ENCODE measurements around the gene RNASE1.

Gene RNASE1

DNA sequence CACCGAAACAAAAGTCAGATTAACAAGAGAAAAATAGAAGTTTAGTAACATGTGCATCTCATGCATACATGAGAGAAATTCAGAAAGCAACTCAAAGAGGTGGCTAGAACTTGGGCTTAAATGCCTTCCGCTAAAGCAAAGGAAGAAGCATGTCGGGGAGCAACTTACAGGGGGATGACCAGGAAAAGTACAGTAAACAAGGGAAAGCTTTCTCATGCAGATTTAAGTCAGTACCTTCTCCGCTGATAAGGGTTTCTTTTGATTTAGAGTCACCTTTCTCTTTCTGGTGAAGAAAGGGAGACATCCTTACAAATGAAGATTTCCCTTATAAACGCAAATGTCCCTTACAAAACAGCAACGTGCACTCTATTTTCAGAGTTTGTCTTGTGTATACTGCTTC lies 27.6 kb downstream of the RNASE1 start:
- DNase-seq (ENCODE audit: low read depth): no peak
- TF ChIP-seq, protein P1, sequence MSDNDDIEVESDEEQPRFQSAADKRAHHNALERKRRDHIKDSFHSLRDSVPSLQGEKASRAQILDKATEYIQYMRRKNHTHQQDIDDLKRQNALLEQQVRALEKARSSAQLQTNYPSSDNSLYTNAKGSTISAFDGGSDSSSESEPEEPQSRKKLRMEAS (IDR thresholded peaks at IDR 0.05; ENCODE audit: low read depth, low read length): no peak
- TF ChIP-seq POLR2A (IDR thresholded peaks at IDR 0.05; ENCODE audit: extremely low read depth, insufficient read length): no peak
- no peak for TF ChIP-seq MYC (IDR thresholded peaks at IDR 0.05; ENCODE audit: low read depth, low read length)
- TF ChIP-seq, protein P2, sequence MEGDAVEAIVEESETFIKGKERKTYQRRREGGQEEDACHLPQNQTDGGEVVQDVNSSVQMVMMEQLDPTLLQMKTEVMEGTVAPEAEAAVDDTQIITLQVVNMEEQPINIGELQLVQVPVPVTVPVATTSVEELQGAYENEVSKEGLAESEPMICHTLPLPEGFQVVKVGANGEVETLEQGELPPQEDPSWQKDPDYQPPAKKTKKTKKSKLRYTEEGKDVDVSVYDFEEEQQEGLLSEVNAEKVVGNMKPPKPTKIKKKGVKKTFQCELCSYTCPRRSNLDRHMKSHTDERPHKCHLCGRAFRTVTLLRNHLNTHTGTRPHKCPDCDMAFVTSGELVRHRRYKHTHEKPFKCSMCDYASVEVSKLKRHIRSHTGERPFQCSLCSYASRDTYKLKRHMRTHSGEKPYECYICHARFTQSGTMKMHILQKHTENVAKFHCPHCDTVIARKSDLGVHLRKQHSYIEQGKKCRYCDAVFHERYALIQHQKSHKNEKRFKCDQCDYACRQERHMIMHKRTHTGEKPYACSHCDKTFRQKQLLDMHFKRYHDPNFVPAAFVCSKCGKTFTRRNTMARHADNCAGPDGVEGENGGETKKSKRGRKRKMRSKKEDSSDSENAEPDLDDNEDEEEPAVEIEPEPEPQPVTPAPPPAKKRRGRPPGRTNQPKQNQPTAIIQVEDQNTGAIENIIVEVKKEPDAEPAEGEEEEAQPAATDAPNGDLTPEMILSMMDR (IDR thresholded peaks at IDR 0.05; ENCODE audit: low read depth, low read length): no peak

GRCh38 chr14:20774258-20774824 lies 28.3 kb downstream of the RNASE1 start:
- TF ChIP-seq, protein P2 (IDR thresholded peaks at IDR 0.05; ENCODE audit: low read depth, low read length): no peak
- TF ChIP-seq MYC (IDR thresholded peaks at IDR 0.05; ENCODE audit: low read depth, low read length): no peak
- TF ChIP-seq, protein P1 (IDR thresholded peaks at IDR 0.05; ENCODE audit: low read depth, low read length): no peak
- TF ChIP-seq POLR2A (IDR thresholded peaks at IDR 0.05; ENCODE audit: extremely low read depth, insufficient read length): no peak
- no peak overlapping the region for H3K4me3 ChIP-seq (ENCODE audit: low read depth, low read length)
- no peak for DNase-seq (ENCODE audit: low read depth)

More for the DNA sequence above, 27.6 kb downstream of the RNASE1 start:
- H3K4me3 ChIP-seq (ENCODE audit: low read depth, low read length): no peak overlapping the region

- no peak for DNase-seq (ENCODE audit: low read depth)
- H3K4me3 ChIP-seq (ENCODE audit: low read depth, low read length): no peak overlapping the region
- TF ChIP-seq, protein P1 (IDR thresholded peaks at IDR 0.05; ENCODE audit: low read depth, low read length): no peak
- TF ChIP-seq POLR2A (IDR thresholded peaks at IDR 0.05; ENCODE audit: extremely low read depth, insufficient read length): no peak
- TF ChIP-seq, protein P2 (IDR thresholded peaks at IDR 0.05; ENCODE audit: low read depth, low read length): no peak
- no peak for TF ChIP-seq MYC (IDR thresholded peaks at IDR 0.05; ENCODE audit: low read depth, low read length)
Observed at GRCh38 chr14:20772650-20773049, 30.0 kb downstream of the RNASE1 start.

DNA sequence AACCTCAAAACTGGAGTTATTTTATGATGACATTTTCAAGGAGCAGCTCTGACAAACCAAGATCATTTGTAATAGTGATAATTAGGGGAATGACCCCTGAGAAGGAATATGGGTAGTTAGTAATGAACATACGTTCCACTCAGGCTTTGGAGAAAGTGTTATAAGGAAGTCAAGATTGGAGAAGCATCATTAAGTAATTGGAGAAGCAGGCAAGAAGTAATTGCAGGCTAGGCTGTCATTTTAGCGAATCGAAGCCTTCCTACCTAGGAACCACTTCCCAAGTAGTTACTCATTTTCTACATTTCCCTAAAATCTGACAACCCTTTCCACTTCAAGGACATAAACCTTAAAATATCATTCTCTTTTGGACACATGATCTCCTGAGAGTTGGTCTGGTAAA lies 33.2 kb downstream of the RNASE1 start:
- DNase-seq (ENCODE audit: low read depth): no peak
- no peak overlapping the region for H3K4me3 ChIP-seq (ENCODE audit: low read depth, low read length)
- TF ChIP-seq, protein P2 (IDR thresholded peaks at IDR 0.05; ENCODE audit: low read depth, low read length): no peak
- TF ChIP-seq, protein P1 (IDR thresholded peaks at IDR 0.05; ENCODE audit: low read depth, low read length): no peak
- TF ChIP-seq POLR2A (IDR thresholded peaks at IDR 0.05; ENCODE audit: extremely low read depth, insufficient read length): no peak
- TF ChIP-seq MYC (IDR thresholded peaks at IDR 0.05; ENCODE audit: low read depth, low read length): no peak

DNA sequence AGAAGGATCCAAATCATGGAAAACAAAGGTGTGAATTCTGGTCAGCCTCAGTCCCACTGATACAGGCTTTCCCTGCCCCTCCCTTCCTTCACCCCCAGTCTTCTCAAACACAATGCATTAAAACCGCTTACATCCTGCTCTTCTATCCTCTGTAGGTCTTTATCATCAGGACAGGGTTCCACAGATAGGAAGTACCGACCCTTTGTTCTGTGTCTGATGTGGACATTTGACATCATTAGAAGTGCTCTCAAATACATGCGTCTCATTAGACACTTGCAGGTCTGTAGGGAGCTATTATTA lies 34.1 kb downstream of the RNASE1 start:
- no peak overlapping the region for H3K4me3 ChIP-seq (ENCODE audit: low read depth, low read length)
- no peak for DNase-seq (ENCODE audit: low read depth)
- TF ChIP-seq, protein P1 (IDR thresholded peaks at IDR 0.05; ENCODE audit: low read depth, low read length): no peak
- TF ChIP-seq MYC (IDR thresholded peaks at IDR 0.05; ENCODE audit: low read depth, low read length): no peak
- TF ChIP-seq, protein P2 (IDR thresholded peaks at IDR 0.05; ENCODE audit: low read depth, low read length): no peak
- no peak for TF ChIP-seq POLR2A (IDR thresholded peaks at IDR 0.05; ENCODE audit: extremely low read depth, insufficient read length)

Data from NB4 (cell line).